ENCODE data around the gene RPTN.

The RPTN gene

GRCh38 chr1:152112101-152112884 lies 46.7 kb downstream of the RPTN start:
- FAIRE-seq (no peak), DNase-seq (ENCODE audit: insufficient read length, low spot score) (no peak)

GRCh38 chr1:152111515-152111968 lies 47.5 kb downstream of the RPTN start:
- FAIRE-seq (peak; percentile 44), DNase-seq (ENCODE audit: insufficient read length, low spot score) (no peak)

GRCh38 chr1:152110860-152111514 lies 48.0 kb downstream of the RPTN start:
- FAIRE-seq (no peak), DNase-seq (ENCODE audit: insufficient read length, low spot score) (no peak)

- DNase-seq (ENCODE audit: insufficient read length, low spot score) (no peak), FAIRE-seq (no peak)
These were observed 48.6 kb downstream of the RPTN start for GRCh38 chr1:152110365-152110859.

GRCh38 chr1:152109998-152110294 lies 49.1 kb downstream of the RPTN start:
- FAIRE-seq, result no peak
- DNase-seq (ENCODE audit: insufficient read length, low spot score), result no peak

GRCh38 chr1:152109231-152109997 lies 49.6 kb downstream of the RPTN start:
- FAIRE-seq, result no peak
- DNase-seq (ENCODE audit: insufficient read length, low spot score), result no peak

GRCh38 chr1:152108882-152109222 lies 50.2 kb downstream of the RPTN start:
- no peak for FAIRE-seq

GRCh38 chr1:152107984-152108881 lies 50.8 kb downstream of the RPTN start:
- no peak for DNase-seq (ENCODE audit: insufficient read length, low spot score)
- no peak for FAIRE-seq

More at GRCh38 chr1:152108882-152109222, 50.2 kb downstream of the RPTN start:
- DNase-seq (ENCODE audit: insufficient read length, low spot score), result no peak

GRCh38 chr1:152107031-152107983 lies 51.7 kb downstream of the RPTN start:
- no peak for DNase-seq (ENCODE audit: insufficient read length, low spot score)
- FAIRE-seq, result no peak

GRCh38 chr1:152104854-152105253 lies 54.2 kb downstream of the RPTN start:
- no peak for FAIRE-seq
- no peak for DNase-seq (ENCODE audit: insufficient read length, low spot score)
